HPDE6-E6E7 (cell line): ENCODE results near the gene CSTPP1.
"Not testable (repeated sequence)": the region's sequence is repeated elsewhere in the genome, so short reads cannot be mapped to it uniquely, and the experiment has no call there.

Experiments used
- DNase-seq: peaks from one replicate; pipeline ENCODE4 v3.0.0; 2011; ENCODE audit warnings: missing footprints; ENCODE audit errors: extremely low spot score

The CSTPP1 gene

GRCh38 chr11:47207459-47207858 lies 270.9 kb downstream of the CSTPP1 start:
- DNase-seq, result no peak

DNA sequence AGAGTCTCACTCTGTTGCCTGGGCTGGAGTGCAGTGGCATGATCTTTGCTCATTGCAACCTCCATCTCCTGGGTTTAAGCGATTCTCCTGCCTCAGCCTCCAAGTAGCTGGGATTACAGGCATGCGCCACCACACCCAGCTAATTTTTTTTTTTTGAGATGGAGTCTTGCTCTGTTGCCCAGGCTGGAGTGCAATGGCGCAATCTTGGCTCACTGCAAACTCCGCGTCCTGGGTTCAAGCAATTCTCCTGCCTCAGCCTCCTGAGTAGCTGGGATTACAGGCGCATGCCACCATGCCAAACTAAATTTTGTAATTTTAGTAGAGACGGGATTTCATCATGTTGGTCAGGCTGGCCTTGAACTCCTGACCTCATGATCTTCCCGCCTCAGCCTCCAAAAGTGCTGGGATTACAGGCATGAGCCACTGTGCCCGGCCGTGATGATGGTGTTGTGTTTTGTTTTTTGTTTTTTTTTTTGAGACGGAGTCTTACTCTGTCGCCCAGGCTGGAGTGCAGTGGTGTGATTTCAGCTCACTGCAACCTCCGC lies 271.5 kb downstream of the CSTPP1 start:
- DNase-seq, result not testable (repeated sequence)

DNA sequence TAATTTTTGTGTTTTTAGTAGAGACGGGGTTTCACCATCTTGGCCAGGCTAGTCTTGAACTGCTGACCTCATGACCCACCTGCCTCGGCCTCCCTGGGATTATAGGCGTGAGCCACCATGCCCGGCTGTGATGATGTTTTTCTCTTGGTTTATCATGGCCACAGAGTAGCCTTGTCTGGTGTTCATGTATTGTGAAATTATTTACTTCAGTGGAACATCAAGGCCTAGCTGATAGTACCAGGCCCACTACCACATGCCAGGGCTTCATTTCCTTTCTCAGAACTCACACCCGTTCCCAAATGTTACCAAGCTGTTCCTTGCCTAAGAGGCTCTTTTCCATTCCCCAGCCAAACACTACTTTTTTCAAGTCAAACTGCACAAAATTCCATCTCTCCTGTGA lies 272.1 kb downstream of the CSTPP1 start:
- DNase-seq, result no peak
